ENCODE measurements around the gene CAMKK2. TPM values are rescaled to one million over a fixed set of nuclear protein-coding genes. Genes with fewer than 3 reads are reported as not detected.

CAMKK2 gene
- total and polyA plus RNA-seq, 7 donors = 4.4 to 12.3 (median 8.3) TPM

- Histone ChIP-seq H3K4me1 (no peaks in the 10 kb centered on the region), H3K27me3 (ENCODE audit: insufficient read depth in 3 of 3, low read length in 2 of 3) (no peaks in the 10 kb centered on the region), H3K27ac (no peak overlapping the region), H3K9me3 (no peaks in the 10 kb centered on the region), H3K36me3 (ENCODE audit: insufficient read depth in 1 of 2, low read depth in 1 of 2) (peaks cover 0 to 90% of the 10 kb centered on the region in 2 donors), H3K4me3 (no peak overlapping the region)
- DNase-seq = no peak
- no peak for ATAC-seq
- no peak for TF ChIP-seq CTCF (IDR thresholded peaks at IDR 0.05)
- intact Hi-C loops (cut with DNase I) = no loop called here
- WGBS, 3 donors = 88 to 93% (median 90%) methylated on average over 9 of the region's 9 CpGs
Measured at GRCh38 chr12:121255433-121255832, 41.1 kb downstream of the CAMKK2 start.

GRCh38 chr12:121253638-121254335, 42.7 kb downstream of the CAMKK2 start:
- no peak for DNase-seq
- H3K4me3 ChIP-seq = no peak overlapping the region
- peaks cover 0 to 91% of the 10 kb centered on the region in 2 donors for H3K36me3 ChIP-seq (ENCODE audit: insufficient read depth in 1 of 2, low read depth in 1 of 2)

GRCh38 chr12:121252712-121253345, 43.7 kb downstream of the CAMKK2 start:
- no peak for TF ChIP-seq CTCF (IDR thresholded peaks at IDR 0.05)
- Histone ChIP-seq H3K4me3 (no peak overlapping the region), H3K4me1 (no peaks in the 10 kb centered on the region), H3K27me3 (ENCODE audit: insufficient read depth in 3 of 3, low read length in 2 of 3) (no peaks in the 10 kb centered on the region), H3K36me3 (ENCODE audit: insufficient read depth in 1 of 2, low read depth in 1 of 2) (peaks cover 0 to 93% of the 10 kb centered on the region in 2 donors), H3K9me3 (no peaks in the 10 kb centered on the region), H3K27ac (no peak overlapping the region)
- no peak for ATAC-seq
- DNase-seq = no peak
- WGBS, 3 donors = 94 to 100% (median 99%) methylated on average over 9 of the region's 9 CpGs
- intact Hi-C loops (cut with DNase I) = no loop called here

More at GRCh38 chr12:121253638-121254335, 42.7 kb downstream of the CAMKK2 start:
- no peak overlapping the region for H3K27ac ChIP-seq
- no peak for TF ChIP-seq CTCF (IDR thresholded peaks at IDR 0.05)
- intact Hi-C loops (cut with DNase I) = no loop called here
- H3K9me3 ChIP-seq = no peaks in the 10 kb centered on the region
- H3K27me3 ChIP-seq (ENCODE audit: insufficient read depth in 3 of 3, low read length in 2 of 3) = no peaks in the 10 kb centered on the region
- no peaks in the 10 kb centered on the region for H3K4me1 ChIP-seq
- no peak for ATAC-seq
- WGBS, 3 donors = 93 to 97% (median 95%) methylated on average over 15 of the region's 15 CpGs

GRCh38 chr12:121251838-121252237, 44.7 kb downstream of the CAMKK2 start:
- intact Hi-C loops (cut with DNase I) = no loop called here
- ATAC-seq = no peak
- Histone ChIP-seq H3K9me3 (no peaks in the 10 kb centered on the region), H3K36me3 (ENCODE audit: insufficient read depth in 1 of 2, low read depth in 1 of 2) (peaks cover 0 to 91% of the 10 kb centered on the region in 2 donors), H3K27me3 (ENCODE audit: insufficient read depth in 3 of 3, low read length in 2 of 3) (no peaks in the 10 kb centered on the region), H3K4me1 (no peaks in the 10 kb centered on the region), H3K27ac (no peak overlapping the region), H3K4me3 (no peak overlapping the region)
- DNase-seq = no peak
- 70 to 100% (median 98%) methylated on average over 2 of the region's 2 CpGs for WGBS, 3 donors
- TF ChIP-seq CTCF (IDR thresholded peaks at IDR 0.05) = no peak

All from psoas muscle (tissue), 8 donors.